ENCODE data around the gene TBC1D22A. TPM values are rescaled to one million over a fixed set of nuclear protein-coding genes. Genes with fewer than 3 reads are reported as not detected.

The TBC1D22A gene
- 9.8 and 10.6 TPM in 2 replicates for total RNA-seq (ENCODE audit: low replicate concordance)

GRCh38 chr22:46762238-46763050 lies at the start of gene TBC1D22A:
TSS of gene TBC1D22A (plus strand) at chr22:46762650. CDS start at chr22:46762787, 137 bp downstream.
- DNase-seq (ENCODE audit: low spot score): peak; percentile 97
- Histone ChIP-seq H3F3A (ENCODE audit: low read depth) (peaks cover 21% of the 10 kb centered on the region), H4K20me1 (ENCODE audit: low read depth) (peaks cover 6% of the 10 kb centered on the region), H3K4me2 (peak within 1 kb of the TSS; percentile 91), H3K9me3 (ENCODE audit: low read depth) (no peaks in the 10 kb centered on the region), H3K36me3 (no peaks in the 10 kb centered on the region), H3K27me3 (no peaks in the 10 kb centered on the region), H2AFZ (replicated peaks) (peak within 1 kb of the TSS; percentile 85), H3K79me2 (ENCODE audit: low read depth) (peaks cover 63% of the 10 kb centered on the region), H3K4me3 (peak within 1 kb of the TSS; percentile 96), H3K27ac (peak within 1 kb of the TSS; percentile 77), H3K4me1 (peaks cover 14% of the 10 kb centered on the region), H3K9ac (peak within 1 kb of the TSS; percentile 94)
- Mint-ChIP-seq H3K27ac (peak within 1 kb of the TSS; percentile 92), H3K4me3 (peak within 1 kb of the TSS; percentile 96), H3K9me3 (no peaks in the 10 kb centered on the region), H3K27me3 (ENCODE audit: insufficient read depth, low read depth) (peaks cover 5% of the 10 kb centered on the region), H3K36me3 (no peaks in the 10 kb centered on the region), H3K4me1 (peaks cover 21% of the 10 kb centered on the region)
- no peak for TF ChIP-seq CTCF (IDR thresholded peaks at IDR 0.05)
- no peak for TF ChIP-seq EZH2phosphoT487 (IDR thresholded peaks at IDR 0.05)
- TF ChIP-seq EZH2 (IDR thresholded peaks at IDR 0.05): no peak

- Mint-ChIP-seq H3K4me3 (no peak overlapping the region), H3K27me3 (ENCODE audit: insufficient read depth, low read depth) (peaks cover 4% of the 10 kb centered on the region), H3K27ac (no peak overlapping the region), H3K36me3 (peaks cover 38% of the 10 kb centered on the region), H3K9me3 (no peaks in the 10 kb centered on the region), H3K4me1 (no peaks in the 10 kb centered on the region)
- no peaks in the 10 kb centered on the region for H3K4me1 ChIP-seq
- no peaks in the 10 kb centered on the region for H3K9me3 ChIP-seq (ENCODE audit: low read depth)
- no peaks in the 10 kb centered on the region for H3F3A ChIP-seq (ENCODE audit: low read depth)
- TF ChIP-seq EZH2phosphoT487 (IDR thresholded peaks at IDR 0.05) (no peak), CTCF (IDR thresholded peaks at IDR 0.05) (no peak), EZH2 (IDR thresholded peaks at IDR 0.05) (no peak)
- no peaks in the 10 kb centered on the region for H3K36me3 ChIP-seq
- H3K27ac ChIP-seq: no peak overlapping the region
- no peak overlapping the region for H3K4me2 ChIP-seq
- DNase-seq (ENCODE audit: low spot score): no peak
- no peak overlapping the region for H3K4me3 ChIP-seq
- no peaks in the 10 kb centered on the region for H3K79me2 ChIP-seq (ENCODE audit: low read depth)
- peaks cover 8% of the 10 kb centered on the region for H4K20me1 ChIP-seq (ENCODE audit: low read depth)
- no peak overlapping the region for H3K9ac ChIP-seq
- H3K27me3 ChIP-seq: no peaks in the 10 kb centered on the region
- no peak overlapping the region for H2AFZ ChIP-seq (replicated peaks)
Measured at GRCh38 chr22:46714550-46714949, 47.9 kb upstream of the TBC1D22A start.

GRCh38 chr22:46719921-46720320 lies 42.5 kb upstream of the TBC1D22A start:
- no peaks in the 10 kb centered on the region for H3K4me1 ChIP-seq
- Mint-ChIP-seq H3K36me3 (peaks cover 26% of the 10 kb centered on the region), H3K4me1 (peaks cover 11% of the 10 kb centered on the region), H3K27ac (no peak overlapping the region), H3K4me3 (no peak overlapping the region), H3K27me3 (ENCODE audit: insufficient read depth, low read depth) (peaks cover 7% of the 10 kb centered on the region), H3K9me3 (no peaks in the 10 kb centered on the region)
- no peak for DNase-seq (ENCODE audit: low spot score)
- TF ChIP-seq CTCF (IDR thresholded peaks at IDR 0.05) (no peak), EZH2 (IDR thresholded peaks at IDR 0.05) (no peak)
- H3K27me3 ChIP-seq: no peaks in the 10 kb centered on the region
- no peak overlapping the region for H3K4me2 ChIP-seq
- peaks cover 40% of the 10 kb centered on the region for H4K20me1 ChIP-seq (ENCODE audit: low read depth)
- H3K4me3 ChIP-seq: no peak overlapping the region
- no peak overlapping the region for H2AFZ ChIP-seq (replicated peaks)
- peaks cover 7% of the 10 kb centered on the region for H3K79me2 ChIP-seq (ENCODE audit: low read depth)
- H3F3A ChIP-seq (ENCODE audit: low read depth): no peaks in the 10 kb centered on the region
- H3K36me3 ChIP-seq: no peaks in the 10 kb centered on the region
- no peak overlapping the region for H3K27ac ChIP-seq
- H3K9me3 ChIP-seq (ENCODE audit: low read depth): no peaks in the 10 kb centered on the region
- H3K9ac ChIP-seq: no peak overlapping the region

Measured in neural progenitor cell (in vitro differentiated cells).